ENCODE results near the gene GRM7. TPM values are rescaled to one million over a fixed set of nuclear protein-coding genes. Genes with fewer than 3 reads are reported as not detected.

GRM7 gene
- total and polyA plus RNA-seq, 9 of the 15 experiments (the other 6 are each of a cell fraction or from before 2014, with no cell fraction given), result not detected

- ChIA-PET CTCF (ENCODE audit: low intra/inter-chr PET ratio) (no interaction called here), POLR2A (no interaction called here)
- Histone ChIP-seq H3K9me3 (replicated peaks; ENCODE audit: control insufficient read depth, insufficient read depth, low read depth, low read length) (no peaks in the 10 kb centered on the region), H3K4me1 (replicated peaks in 1 of 2; ENCODE audit: control insufficient read depth in 2 of 2, insufficient read depth in 2 of 2, low read length in 2 of 2) (no peaks in the 10 kb centered on the region), H2AFZ (ENCODE audit: low read depth, low read length) (no peak overlapping the region), H3K27ac (ENCODE audit: extremely low read depth, low read depth, low read length) (no peak overlapping the region), H3K9me1 (ENCODE audit: control insufficient read depth, insufficient read depth, low read length) (no peaks in the 10 kb centered on the region), H3K9ac (ENCODE audit: insufficient read depth in 1 of 2, low read depth in 2 of 2, low read length in 2 of 2) (no peak overlapping the region), H3K27me3 (ENCODE audit: control insufficient read depth in 2 of 2, insufficient read depth in 2 of 2, low read length in 2 of 2) (no peaks in the 10 kb centered on the region), H4K20me1 (replicated peaks; ENCODE audit: control insufficient read depth, insufficient read depth, low read length) (no peaks in the 10 kb centered on the region), H3K79me2 (ENCODE audit: control insufficient read depth, insufficient read depth, low read length) (no peaks in the 10 kb centered on the region), H3K4me3 (no peak overlapping the region), H3K4me2 (ENCODE audit: insufficient read depth, low read length) (no peak overlapping the region), H3K36me3 (ENCODE audit: control insufficient read depth, insufficient read depth, low read length) (no peaks in the 10 kb centered on the region)
- in situ Hi-C loops (cut with MboI) (no loop called here), intact Hi-C loops (cut with micrococcal nuclease) (no loop called here)
- DNase-seq (ENCODE audit: extremely low read depth in 1 of 4, low spot score in 3 of 4) (no peak), ATAC-seq (no peak), FAIRE-seq (no peak)
- no TSS peak for BruUV-seq (replicated peaks)
- WGBS (ENCODE audit: insufficient coverage, low coverage, missing lambda C conversion rate), result 2% methylated on average over 3 of the region's 3 CpGs
- no peak for TF ChIP-seq FOXA1 (IDR thresholded peaks at IDR 0.05; ENCODE audit: borderline replicate concordance)
- TF ChIP-seq ZNF184 (CRISPR knock-in tag; IDR thresholded peaks at IDR 0.05), result no peak
- TF ChIP-seq RERE (CRISPR knock-in tag; IDR thresholded peaks at IDR 0.05; ENCODE audit: borderline replicate concordance), result no peak
- no peak for TF ChIP-seq ZNF589 (CRISPR knock-in tag; IDR thresholded peaks at IDR 0.05; ENCODE audit: low read depth)
- no peak for TF ChIP-seq FOXK1 (CRISPR knock-in tag; IDR thresholded peaks at IDR 0.05; ENCODE audit: borderline replicate concordance)
Measured at GRCh38 chr3:7025581-7026300, 164.8 kb downstream of the GRM7 start.

All from K562 (cell line).